CD8-positive, alpha-beta memory T cell (primary cell): ENCODE data around the gene NBPF1. TPM values are rescaled to one million over a fixed set of nuclear protein-coding genes. Genes with fewer than 3 reads are reported as not detected.
"Not testable (repeated sequence)": the region's sequence is repeated elsewhere in the genome, so short reads cannot be mapped to it uniquely, and the experiment has no call there.

Source experiments
- CTCF ChIA-PET: fragments of 350-600 bp; sonication (Branson Sonifier 250); formaldehyde crosslinking; loops from one replicate; lab custom pipeline; 2021; ENCODE audit warnings: antibody characterized with exemption; lab: Charles Lee
- POLR2A ChIA-PET: fragments of 350-600 bp; sonication (Branson Sonifier 250); formaldehyde crosslinking; loops from one replicate; lab custom pipeline; 2021; ENCODE audit warnings: antibody characterized with exemption; lab: Charles Lee
- DNase-seq, 5 donors: peaks; one replicate each; pipeline versions ENCODE4 v3.0.0 to v3.0.0-alpha.2; 2020 to 2022; ENCODE audit warnings: mixed read lengths in 1 of 5
- H3K27ac ChIP-seq: one replicate; pipeline ENCODE4 v1.7.0; 2013; ENCODE audit warnings: low read depth, mild to moderate bottlenecking, low read length, moderate library complexity
- H3K27me3 ChIP-seq: 2 replicates; pipeline ENCODE4 v1.7.0; 2013; ENCODE audit warnings: low read length, mild to moderate bottlenecking; ENCODE audit not compliant: insufficient read depth, poor library complexity, severe bottlenecking
- H3K36me3 ChIP-seq: 2 replicates; pipeline ENCODE4 v1.7.0; 2013; ENCODE audit warnings: mild to moderate bottlenecking, low read length, moderate library complexity; ENCODE audit not compliant: insufficient read depth
- H3K4me1 ChIP-seq: 2 replicates; pipeline ENCODE4 v1.7.0; 2013; ENCODE audit warnings: mild to moderate bottlenecking, low read length, moderate library complexity; ENCODE audit not compliant: insufficient read depth
- H3K4me3 ChIP-seq: 2 replicates; pipeline ENCODE4 v1.7.0; 2013; ENCODE audit warnings: mild to moderate bottlenecking, low read length
- H3K9me3 ChIP-seq: 2 replicates; pipeline ENCODE4 v1.7.0; 2013; ENCODE audit warnings: mild to moderate bottlenecking, low read length
- H3K27ac Mint-ChIP-seq, 8 donors: one replicate each; pipeline ENCODE4 v1.8.0; 2020 to 2021; ENCODE audit warnings: mixed read lengths in 8 of 8, mild to moderate bottlenecking in 6 of 8, inconsistent platforms in 3 of 8, moderate library complexity in 3 of 8
- H3K27me3 Mint-ChIP-seq, 2 donors: one replicate each; pipeline ENCODE4 v1.8.0; 2020 to 2021; ENCODE audit warnings: mixed read lengths in 2 of 2, mild to moderate bottlenecking in 1 of 2, moderate library complexity in 1 of 2
- H3K36me3 Mint-ChIP-seq, 3 donors: one replicate each; pipeline ENCODE4 v1.8.0; 2020 to 2021; ENCODE audit warnings: mixed read lengths in 3 of 3, inconsistent platforms in 1 of 3, mild to moderate bottlenecking in 1 of 3
- H3K4me1 Mint-ChIP-seq, 3 donors: one replicate each; pipeline ENCODE4 v1.8.0; 2020 to 2021; ENCODE audit warnings: mixed read lengths in 3 of 3, inconsistent platforms in 1 of 3, mild to moderate bottlenecking in 1 of 3
- H3K4me3 Mint-ChIP-seq, 7 donors: one replicate each; pipeline ENCODE4 v1.8.0; 2020 to 2021; ENCODE audit warnings: mixed read lengths in 7 of 7, mild to moderate bottlenecking in 6 of 7, moderate library complexity in 4 of 7, inconsistent platforms in 2 of 7
- H3K9me3 Mint-ChIP-seq, 5 donors: one replicate each; pipeline ENCODE4 v1.8.0; 2020 to 2022; ENCODE audit warnings: mixed read lengths in 5 of 5, mild to moderate bottlenecking in 3 of 5, moderate library complexity in 2 of 5, inconsistent platforms in 1 of 5
- polyA plus RNA-seq: library from polyadenylated mRNA; unstranded; fragments of 300-500 nt; fragmentation: Illumina TruSeq; gene quantifications from one replicate; pipeline ENCODE4 v1.2.3, GENCODE V29; 2021
- total RNA-seq, 2 experiments: library from RNA; stranded (reverse); gene quantifications; one replicate each; pipeline ENCODE4 v1.2.3, GENCODE V29; 2021

Gene NBPF1
- total and polyA plus RNA-seq, 3 experiments from 2014 or later, result 7.6 to 9.7 (median 7.9) TPM

- Mint-ChIP-seq H3K27ac (peak overlapping the region in 1 of 8 donors; percentile 7), H3K4me3 (peak overlapping the region in 3 of 7 donors; percentile 5 to 52 (median 48)), H3K27me3 (peaks cover 24 to 44% of the 10 kb centered on the region in 2 donors)
- H3K36me3 ChIP-seq, CTCF ChIA-PET, H3K9me3 Mint-ChIP-seq, H3K4me3 ChIP-seq, H3K36me3 Mint-ChIP-seq, H3K4me1 Mint-ChIP-seq, H3K4me1 ChIP-seq, H3K27ac ChIP-seq, POLR2A ChIA-PET, H3K27me3 ChIP-seq, DNase-seq, H3K9me3 ChIP-seq: not testable (repeated sequence)
Measured at GRCh38 chr1:16532235-16532991, 81.0 kb downstream of the NBPF1 start.

GRCh38 chr1:16528338-16528737 is 85.0 kb downstream of the NBPF1 start:
- H3K4me1 ChIP-seq, H3K4me1 Mint-ChIP-seq, H3K9me3 Mint-ChIP-seq, H3K4me3 ChIP-seq, H3K27ac ChIP-seq, H3K27ac Mint-ChIP-seq, H3K9me3 ChIP-seq, H3K36me3 ChIP-seq, DNase-seq, CTCF ChIA-PET, H3K4me3 Mint-ChIP-seq, H3K27me3 ChIP-seq, H3K36me3 Mint-ChIP-seq, POLR2A ChIA-PET: not testable (repeated sequence)
- H3K27me3 Mint-ChIP-seq, result peaks cover 23 to 45% of the 10 kb centered on the region in 2 donors

- H3K4me3 Mint-ChIP-seq, H3K27ac Mint-ChIP-seq, H3K9me3 ChIP-seq, H3K27me3 ChIP-seq, CTCF ChIA-PET, H3K27ac ChIP-seq, DNase-seq, H3K9me3 Mint-ChIP-seq, H3K4me3 ChIP-seq, H3K4me1 ChIP-seq, H3K36me3 Mint-ChIP-seq, H3K4me1 Mint-ChIP-seq, H3K36me3 ChIP-seq: not testable (repeated sequence)
- POLR2A ChIA-PET, result interaction anchor here (0.7 kb wide), 1 partner anchor 865 kb away, joined by 3 read pairs; no protein-coding TSS in a partner anchor
- H3K27me3 Mint-ChIP-seq, result peaks cover 15 to 42% of the 10 kb centered on the region in 2 donors
Measured at GRCh38 chr1:16525769-16526168, 87.6 kb downstream of the NBPF1 start.

GRCh38 chr1:16521679-16522078 is 91.7 kb downstream of the NBPF1 start:
- H3K9me3 ChIP-seq, H3K36me3 Mint-ChIP-seq, H3K4me1 ChIP-seq, H3K27ac ChIP-seq, CTCF ChIA-PET, H3K4me3 Mint-ChIP-seq, H3K36me3 ChIP-seq, H3K27ac Mint-ChIP-seq, H3K9me3 Mint-ChIP-seq, H3K27me3 ChIP-seq, H3K4me3 ChIP-seq, DNase-seq, POLR2A ChIA-PET: not testable (repeated sequence)
- Mint-ChIP-seq H3K27me3 (peaks cover 40 to 62% of the 10 kb centered on the region in 2 donors), H3K4me1 (peaks cover 0 to 11% (median 6%) of the 10 kb centered on the region in 3 donors)

- ChIA-PET CTCF (no interaction called here), POLR2A (no interaction called here)
- Histone ChIP-seq H3K36me3 (no peaks in the 10 kb centered on the region), H3K27ac (no peak overlapping the region), H3K4me3 (no peak overlapping the region), H3K27me3 (no peaks in the 10 kb centered on the region), H3K9me3 (no peaks in the 10 kb centered on the region), H3K4me1 (no peaks in the 10 kb centered on the region)
- peaks cover 40 to 59% of the 10 kb centered on the region in 2 donors for H3K27me3 Mint-ChIP-seq
- no peaks in the 10 kb centered on the region for H3K36me3 Mint-ChIP-seq
- DNase-seq, result no peak
- peaks cover 0 to 11% (median 6%) of the 10 kb centered on the region in 3 donors for H3K4me1 Mint-ChIP-seq
- no peak overlapping the region for H3K27ac Mint-ChIP-seq
- H3K9me3 Mint-ChIP-seq, result no peaks in the 10 kb centered on the region
- H3K4me3 Mint-ChIP-seq, result no peak overlapping the region
Measured at GRCh38 chr1:16521288-16521583, 92.1 kb downstream of the NBPF1 start.

GRCh38 chr1:16520435-16521287 is 92.7 kb downstream of the NBPF1 start:
- CTCF ChIA-PET, H3K4me3 ChIP-seq, H3K27me3 ChIP-seq, H3K4me1 ChIP-seq, POLR2A ChIA-PET, H3K9me3 ChIP-seq, H3K9me3 Mint-ChIP-seq, DNase-seq, H3K27ac ChIP-seq, H3K36me3 ChIP-seq, H3K36me3 Mint-ChIP-seq: not testable (repeated sequence)
- peaks cover 40 to 55% of the 10 kb centered on the region in 2 donors for H3K27me3 Mint-ChIP-seq
- peak overlapping the region in 5 of 7 donors; percentile 12 to 45 (median 27) for H3K4me3 Mint-ChIP-seq
- peak overlapping the region in 1 of 8 donors; percentile 43 for H3K27ac Mint-ChIP-seq
- H3K4me1 Mint-ChIP-seq, result peaks cover 0 to 11% (median 6%) of the 10 kb centered on the region in 3 donors

GRCh38 chr1:16519255-16519951 is 94.0 kb downstream of the NBPF1 start:
- Mint-ChIP-seq H3K27me3 (peaks cover 37 to 51% of the 10 kb centered on the region in 2 donors), H3K4me1 (peaks cover 0 to 11% (median 6%) of the 10 kb centered on the region in 3 donors)
- H3K27ac ChIP-seq, H3K36me3 Mint-ChIP-seq, H3K4me1 ChIP-seq, POLR2A ChIA-PET, H3K27me3 ChIP-seq, H3K4me3 ChIP-seq, H3K4me3 Mint-ChIP-seq, H3K9me3 ChIP-seq, H3K9me3 Mint-ChIP-seq, DNase-seq, H3K36me3 ChIP-seq, CTCF ChIA-PET, H3K27ac Mint-ChIP-seq: not testable (repeated sequence)

- not testable (repeated sequence) for H3K27ac ChIP-seq, H3K9me3 Mint-ChIP-seq, H3K4me1 ChIP-seq, H3K27ac Mint-ChIP-seq, H3K27me3 ChIP-seq, H3K36me3 ChIP-seq, DNase-seq, H3K4me3 ChIP-seq, H3K36me3 Mint-ChIP-seq, H3K9me3 ChIP-seq, H3K4me3 Mint-ChIP-seq
- Mint-ChIP-seq H3K4me1 (peaks cover 0 to 11% (median 6%) of the 10 kb centered on the region in 3 donors), H3K27me3 (peaks cover 37 to 51% of the 10 kb centered on the region in 2 donors)
- ChIA-PET CTCF (interaction anchor here (0.7 kb wide), 1 partner anchor 112 kb away, joined by 3 read pairs; no protein-coding TSS in a partner anchor), POLR2A (interaction anchor here (0.7 kb wide), 1 partner anchor 82 kb away, joined by 3 read pairs; the partner anchor contains the start of gene SPATA21)
Measured at GRCh38 chr1:16518913-16519254, 94.5 kb downstream of the NBPF1 start.
